Fibroblast of upper back skin (primary cell): Measurements from ENCODE around the gene WFDC12.

Experiments used
- DNase-seq: peaks from one replicate; pipeline ENCODE4 v3.0.0-alpha.2; 2013

WFDC12 gene

GRCh38 chr20:45114465-45115385, 9.5 kb downstream of the WFDC12 start, which contains the start of gene WFDC5:
WFDC5 (minus strand) TSS chr20:45115174; CDS start chr20:45115083, 91 bp downstream.
- no peak for DNase-seq

- DNase-seq = no peak
Observed at GRCh38 chr20:45113865-45114264, 10.4 kb downstream of the WFDC12 start.

- no peak for DNase-seq
Observed at GRCh38 chr20:45112754-45113153, 11.5 kb downstream of the WFDC12 start.

- DNase-seq = peak; percentile 13
Observed at GRCh38 chr20:45111799-45112471, 12.3 kb downstream of the WFDC12 start.

- DNase-seq = no peak
Observed at GRCh38 chr20:45111285-45111684, 13.0 kb downstream of the WFDC12 start.

- DNase-seq = no peak
Observed at GRCh38 chr20:45110301-45110700, 14.0 kb downstream of the WFDC12 start.

GRCh38 chr20:45109634-45110033, 14.6 kb downstream of the WFDC12 start:
- DNase-seq = no peak

- DNase-seq = no peak
Observed at GRCh38 chr20:45105317-45105716, 18.9 kb downstream of the WFDC12 start.

GRCh38 chr20:45104786-45105185, 19.5 kb downstream of the WFDC12 start:
- peak; percentile 64 for DNase-seq

GRCh38 chr20:45103072-45103471, 21.2 kb downstream of the WFDC12 start:
- DNase-seq = no peak

- DNase-seq = no peak
Observed at GRCh38 chr20:45101333-45101850, 22.9 kb downstream of the WFDC12 start.

- DNase-seq = peak; percentile 20
Observed at GRCh38 chr20:45100563-45101245, 23.6 kb downstream of the WFDC12 start, which contains the start of gene KCNS1. KCNS1 (minus strand) TSS chr20:45101127; CDS start chr20:45099236, 1,891 bp downstream.

- DNase-seq = peak; percentile 38
Observed at GRCh38 chr20:45098103-45098773, 26.0 kb downstream of the WFDC12 start.

- peak; percentile 19 for DNase-seq
Observed at GRCh38 chr20:45097485-45098102, 26.7 kb downstream of the WFDC12 start.

GRCh38 chr20:45096781-45097180, 27.5 kb downstream of the WFDC12 start:
- DNase-seq = no peak

- DNase-seq = peak; percentile 59
Observed at GRCh38 chr20:45095805-45096238, 28.4 kb downstream of the WFDC12 start.

GRCh38 chr20:45094864-45095574, 29.2 kb downstream of the WFDC12 start:
- DNase-seq = no peak

- no peak for DNase-seq
Observed at GRCh38 chr20:45094201-45094600, 30.1 kb downstream of the WFDC12 start.

- no peak for DNase-seq
Observed at GRCh38 chr20:45092898-45093297, 31.4 kb downstream of the WFDC12 start.

- no peak for DNase-seq
Observed at GRCh38 chr20:45091366-45091765, 32.9 kb downstream of the WFDC12 start.

GRCh38 chr20:45090481-45090880, 33.8 kb downstream of the WFDC12 start:
- DNase-seq = peak; percentile 45
